Activated CD8-positive, alpha-beta memory T cell treated with anti-CD3 and anti-CD28 coated beads, Interleukin-2, amount 50 U/mL, for 24 hours (primary cell): ENCODE data around the gene CLCN6.

Experiments
- DNase-seq: peaks from one replicate; pipeline ENCODE4 v3.0.0-alpha.2; 2020; ENCODE audit errors: extremely low read depth

Gene CLCN6, protein sequence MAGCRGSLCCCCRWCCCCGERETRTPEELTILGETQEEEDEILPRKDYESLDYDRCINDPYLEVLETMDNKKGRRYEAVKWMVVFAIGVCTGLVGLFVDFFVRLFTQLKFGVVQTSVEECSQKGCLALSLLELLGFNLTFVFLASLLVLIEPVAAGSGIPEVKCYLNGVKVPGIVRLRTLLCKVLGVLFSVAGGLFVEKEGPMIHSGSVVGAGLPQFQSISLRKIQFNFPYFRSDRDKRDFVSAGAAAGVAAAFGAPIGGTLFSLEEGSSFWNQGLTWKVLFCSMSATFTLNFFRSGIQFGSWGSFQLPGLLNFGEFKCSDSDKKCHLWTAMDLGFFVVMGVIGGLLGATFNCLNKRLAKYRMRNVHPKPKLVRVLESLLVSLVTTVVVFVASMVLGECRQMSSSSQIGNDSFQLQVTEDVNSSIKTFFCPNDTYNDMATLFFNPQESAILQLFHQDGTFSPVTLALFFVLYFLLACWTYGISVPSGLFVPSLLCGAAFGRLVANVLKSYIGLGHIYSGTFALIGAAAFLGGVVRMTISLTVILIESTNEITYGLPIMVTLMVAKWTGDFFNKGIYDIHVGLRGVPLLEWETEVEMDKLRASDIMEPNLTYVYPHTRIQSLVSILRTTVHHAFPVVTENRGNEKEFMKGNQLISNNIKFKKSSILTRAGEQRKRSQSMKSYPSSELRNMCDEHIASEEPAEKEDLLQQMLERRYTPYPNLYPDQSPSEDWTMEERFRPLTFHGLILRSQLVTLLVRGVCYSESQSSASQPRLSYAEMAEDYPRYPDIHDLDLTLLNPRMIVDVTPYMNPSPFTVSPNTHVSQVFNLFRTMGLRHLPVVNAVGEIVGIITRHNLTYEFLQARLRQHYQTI

DNA sequence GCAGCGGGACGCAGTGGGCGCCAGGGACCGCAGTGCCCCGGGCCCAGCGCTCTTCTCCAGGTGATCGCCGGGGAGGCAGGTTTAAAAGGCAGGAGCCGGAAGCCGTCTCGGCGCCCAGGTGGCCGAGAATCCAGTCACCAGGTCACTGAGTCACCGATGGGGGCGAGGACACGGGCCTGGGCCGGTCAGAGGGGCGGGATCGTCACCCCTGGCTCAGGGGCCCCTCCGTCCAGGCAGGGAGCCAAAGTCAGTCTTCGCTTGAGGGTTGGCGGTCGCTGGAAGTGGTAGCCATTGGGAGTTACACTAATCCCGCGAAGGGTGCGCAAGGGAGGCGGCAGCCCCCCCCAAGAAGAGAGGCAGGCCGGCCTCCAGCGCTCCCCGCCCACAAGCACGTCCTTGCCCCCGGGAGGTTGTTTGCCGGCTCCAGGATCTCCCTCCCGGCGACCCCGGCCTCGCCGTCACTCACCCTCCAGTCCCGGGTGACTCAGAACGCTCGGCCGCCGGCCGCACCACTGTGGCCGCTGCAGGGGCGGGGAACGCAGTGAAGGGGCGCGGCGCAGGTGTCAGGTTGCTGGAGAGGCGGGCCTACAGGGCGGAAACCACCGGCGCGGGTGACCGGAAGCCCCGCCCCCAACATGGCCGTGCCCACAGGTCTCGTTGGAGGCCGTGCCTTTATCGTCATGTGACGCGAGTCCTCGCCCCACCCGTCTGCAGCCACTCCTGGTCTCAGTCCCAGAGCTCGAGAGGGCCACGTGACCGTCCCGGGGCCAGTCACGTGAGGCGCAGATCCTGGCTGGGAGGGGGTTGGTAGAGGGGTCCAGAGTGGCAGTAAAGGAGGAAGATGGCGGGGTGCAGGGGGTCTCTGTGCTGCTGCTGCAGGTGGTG lies at the start of gene CLCN6, which contains the start of gene MTHFR:
Gene CLCN6, plus strand, starts transcription at position 770 of the 885 bp plus-strand sequence. Its CDS starts 72 bp downstream, at position 842.
Gene MTHFR, minus strand, starts transcription at position 543 of the 885 bp plus-strand sequence. CDS start 2,848 bp downstream, outside the sequence.
- peak; percentile 97 for DNase-seq

DNA sequence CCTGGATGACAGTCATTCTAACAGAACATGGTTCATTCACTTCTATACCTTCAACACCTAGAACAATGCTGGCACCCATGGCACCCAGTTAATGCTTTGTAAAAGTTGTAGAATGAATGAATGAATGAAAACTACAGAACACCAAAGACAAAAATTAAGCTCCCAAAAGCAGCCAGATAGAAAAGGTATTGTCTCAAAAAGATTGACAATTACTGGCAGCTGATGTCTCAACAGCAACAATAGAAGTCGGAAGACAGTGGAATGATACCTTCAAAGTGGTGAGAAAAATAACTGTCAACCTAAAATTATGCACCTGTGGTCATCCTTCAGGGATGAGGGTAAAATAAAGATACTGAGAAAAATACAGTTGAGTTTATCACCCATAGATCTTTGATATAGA lies 48.9 kb upstream of the CLCN6 start:
- DNase-seq: no peak

DNA sequence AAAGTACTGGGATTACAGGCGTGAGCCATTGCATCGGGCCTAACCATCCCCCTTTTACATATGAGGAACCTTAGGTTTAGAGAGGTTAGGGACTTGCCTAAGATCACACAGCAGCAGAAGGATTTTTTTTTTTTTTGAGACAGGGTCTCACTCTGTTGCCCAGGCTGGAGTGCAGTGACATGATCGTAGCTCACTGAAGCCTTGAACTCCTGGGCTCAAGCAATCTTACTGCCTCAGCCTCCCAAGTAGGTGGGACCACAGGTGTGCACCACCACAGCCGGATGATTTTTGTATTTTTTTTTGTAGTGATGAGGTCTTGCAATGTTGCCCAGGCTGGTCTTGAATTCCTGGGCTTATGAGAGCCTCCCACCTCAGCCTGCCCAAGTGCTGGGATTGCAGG lies 46.2 kb upstream of the CLCN6 start:
- DNase-seq: no peak

GRCh38 chr1:11761285-11761684 lies 44.7 kb upstream of the CLCN6 start:
- no peak for DNase-seq

- DNase-seq: no peak
Observed at GRCh38 chr1:11761988-11762406, 44.0 kb upstream of the CLCN6 start, which contains the start of gene C1orf167. Gene C1orf167 (plus strand): TSS chr1:11762193. CDS start chr1:11764401, 2,208 bp downstream.

GRCh38 chr1:11764115-11764514 lies 41.9 kb upstream of the CLCN6 start:
- no peak for DNase-seq

DNA sequence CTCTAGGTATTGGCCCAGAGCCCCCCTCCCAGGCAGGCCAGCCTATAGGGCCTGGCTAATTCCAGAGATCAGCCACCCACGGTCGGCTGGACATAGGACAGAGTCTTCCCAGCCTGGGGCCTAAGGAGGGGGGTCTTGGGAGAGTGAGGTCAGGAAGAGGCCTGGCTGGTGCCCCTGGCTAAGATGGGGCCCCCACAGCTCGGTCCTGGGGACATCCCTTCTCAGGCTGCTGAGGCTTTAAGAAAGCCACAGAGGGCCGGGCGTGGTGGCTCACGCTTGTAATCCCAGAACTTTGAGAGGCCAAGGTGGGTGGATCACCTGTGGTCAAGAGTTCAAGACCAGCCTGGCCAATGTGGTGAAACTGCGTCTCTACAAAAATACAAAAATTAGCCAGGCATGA lies 41.5 kb upstream of the CLCN6 start:
- no peak for DNase-seq

GRCh38 chr1:11765661-11766428 lies 40.1 kb upstream of the CLCN6 start:
- no peak for DNase-seq

DNA sequence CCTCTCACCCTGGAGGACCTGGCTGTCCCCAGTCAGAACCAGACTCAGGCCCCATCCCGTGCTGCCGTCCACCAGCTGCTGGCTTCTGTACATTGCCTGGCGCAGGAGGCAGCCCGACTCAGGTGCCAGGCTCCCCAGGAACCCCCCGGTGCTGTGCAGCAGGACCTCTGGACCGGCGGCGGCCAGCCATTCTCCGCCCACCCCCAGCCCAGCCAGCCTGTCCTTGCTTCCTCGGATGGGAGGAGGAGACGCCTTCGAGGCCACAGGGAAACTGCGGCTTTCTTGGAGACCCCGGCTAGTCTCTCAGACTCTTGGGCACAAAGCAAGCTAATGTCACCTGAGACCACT lies 39.6 kb upstream of the CLCN6 start:
- no peak for DNase-seq

GRCh38 chr1:11767922-11768704 lies 37.9 kb upstream of the CLCN6 start:
- no peak for DNase-seq

DNA sequence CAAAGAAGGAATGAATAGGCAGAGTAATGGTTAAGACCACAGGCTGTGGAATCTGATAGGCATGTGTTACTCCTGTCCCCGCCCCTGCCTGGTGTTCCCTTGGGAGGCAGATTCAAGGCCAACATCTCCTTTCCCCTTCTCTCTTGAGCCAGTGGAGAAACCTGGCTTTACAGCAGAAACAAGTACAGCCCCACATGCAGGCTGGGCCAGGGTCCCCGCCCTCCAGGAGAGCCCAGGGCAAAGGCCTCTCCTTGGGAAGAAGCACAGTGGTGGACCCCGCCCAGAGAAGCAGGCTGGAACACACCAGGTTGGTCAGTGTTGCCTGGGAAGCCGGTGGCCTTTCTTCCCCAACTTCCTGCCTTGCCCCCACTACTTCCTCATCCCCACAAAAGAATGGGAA lies 37.2 kb upstream of the CLCN6 start:
- DNase-seq: no peak

DNA sequence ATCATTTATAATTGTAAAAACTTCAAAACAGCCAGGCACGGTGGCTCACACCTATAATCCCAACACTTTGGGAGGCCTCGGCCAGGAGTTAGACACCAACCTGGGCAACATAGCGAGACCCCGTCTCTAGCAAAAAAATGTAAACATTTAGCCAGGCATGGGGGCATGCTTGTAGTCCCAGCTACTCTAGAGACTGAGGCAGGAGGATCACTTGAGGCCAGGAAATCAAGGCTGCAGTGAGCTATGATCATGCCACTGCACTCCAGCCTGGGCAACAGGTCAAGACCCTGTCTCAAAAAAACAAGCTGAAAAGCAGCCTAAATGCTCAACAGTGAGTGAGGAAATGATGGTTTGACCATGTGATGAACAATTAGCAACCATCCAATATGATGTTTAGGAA lies 36.7 kb upstream of the CLCN6 start:
- no peak for DNase-seq

DNA sequence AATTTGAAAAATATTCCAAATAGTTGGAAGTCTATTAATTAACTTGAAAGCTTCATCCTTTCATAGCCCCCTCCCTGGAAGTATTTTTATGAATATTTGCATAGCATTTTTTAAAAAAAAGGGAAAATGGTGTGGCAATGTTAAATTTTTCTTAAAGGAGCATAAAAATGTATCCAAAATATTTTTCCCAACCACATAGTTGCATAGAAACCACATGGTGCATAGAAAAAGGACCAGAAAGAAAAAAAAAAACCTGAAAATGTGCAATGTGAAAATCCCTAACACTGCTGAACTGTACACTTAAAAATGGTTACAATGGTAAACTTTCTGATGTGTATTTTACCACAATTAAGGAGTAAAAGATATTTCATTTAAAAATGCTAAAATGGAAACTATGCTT lies 36.0 kb upstream of the CLCN6 start:
- no peak for DNase-seq

- no peak for DNase-seq
Observed at GRCh38 chr1:11771481-11772043, 34.4 kb upstream of the CLCN6 start.

- no peak for DNase-seq
Observed at GRCh38 chr1:11772458-11772857, 33.5 kb upstream of the CLCN6 start.

GRCh38 chr1:11774753-11775152 lies 31.2 kb upstream of the CLCN6 start:
- DNase-seq: no peak

DNA sequence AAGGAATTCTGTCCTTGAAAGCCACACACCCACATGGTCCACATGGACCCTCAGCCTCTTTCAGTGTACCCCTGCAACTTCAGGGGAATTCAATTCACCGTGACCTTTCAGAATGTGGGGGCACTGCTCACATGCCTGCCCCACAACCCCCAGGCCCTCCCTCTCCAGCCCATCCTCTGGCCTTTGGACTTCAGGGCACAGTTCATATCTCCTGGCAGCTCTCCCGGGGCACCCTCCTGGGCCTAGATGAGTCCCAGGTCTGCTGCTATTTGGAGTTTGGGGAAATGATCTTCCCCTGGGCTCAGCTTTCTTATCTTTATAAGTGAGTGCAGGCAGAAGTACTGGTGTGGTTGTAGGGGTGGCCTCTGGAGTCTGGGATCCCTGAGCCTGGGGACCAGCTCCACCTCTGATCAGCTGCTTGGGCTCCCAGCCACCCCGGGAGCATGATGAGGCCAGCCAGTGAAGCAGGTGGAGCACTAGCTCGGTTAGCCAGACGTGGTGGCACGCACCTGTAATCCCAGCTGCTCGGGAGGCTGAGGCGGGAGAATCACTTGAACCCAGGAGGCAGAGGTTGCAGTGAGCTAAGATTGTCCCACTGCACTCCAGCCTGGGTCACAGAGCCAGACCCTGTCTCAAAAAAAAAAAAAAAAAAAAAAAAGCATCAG lies 28.2 kb upstream of the CLCN6 start:
- DNase-seq: no peak

GRCh38 chr1:11778336-11778735 lies 27.7 kb upstream of the CLCN6 start:
- DNase-seq: no peak
